ENCODE results near the gene RAB11FIP3. TPM values are rescaled to one million over a fixed set of nuclear protein-coding genes. Genes with fewer than 3 reads are reported as not detected.
A peak's percentile ranks its signal among the peaks of the same experiment; 100 is the strongest.

RAB11FIP3 gene
- total RNA-seq, 1 experiment from 2014 or later, result 37.1 TPM

GRCh38 chr16:502179-502943 is 76.9 kb downstream of the RAB11FIP3 start:
- H3K23me2 ChIP-seq (ENCODE audit: insufficient read length, low read depth, low read length, poor library complexity, severe bottlenecking), result no peaks in the 10 kb centered on the region
- no peak overlapping the region for H3T11ph ChIP-seq (ENCODE audit: low read length)
- no peaks in the 10 kb centered on the region; the same call in 1 of the 2 replicates for H3K27me3 Mint-ChIP-seq (ENCODE audit: low read depth)
- H3K4me2 ChIP-seq (ENCODE audit: insufficient read depth, insufficient read length, low read length), result no peak overlapping the region
- H4K8ac ChIP-seq (replicated peaks; ENCODE audit: insufficient read length, low read depth, low read length), result no peak overlapping the region
- H3K14ac ChIP-seq (ENCODE audit: insufficient read depth, low read length), result no peak overlapping the region
- H3K79me2 ChIP-seq (ENCODE audit: insufficient read depth, low read length), result no peaks in the 10 kb centered on the region
- H3K9ac ChIP-seq (ENCODE audit: extremely low read depth, insufficient read length, low read length), result no peak overlapping the region
- H3K4me1 Mint-ChIP-seq, result peaks cover 7 to 9% of the 10 kb centered on the region in 2 experiments
- H3K4ac ChIP-seq (ENCODE audit: low read depth, low read length), result no peak overlapping the region
- no peak for DNase-seq
- no peak overlapping the region for H3K56ac ChIP-seq (ENCODE audit: insufficient read length, low read depth, low read length)
- no peaks in the 10 kb centered on the region for H3K27me3 ChIP-seq (ENCODE audit: insufficient read depth, low read length)
- no peak for TF ChIP-seq CTCF (conservative IDR thresholded peaks at IDR 0.05)
- H4K91ac ChIP-seq (ENCODE audit: insufficient read length, low read depth, low read length), result no peak overlapping the region
- H3K79me1 ChIP-seq (ENCODE audit: insufficient read depth, low read depth, low read length, poor library complexity, severe bottlenecking), result no peaks in the 10 kb centered on the region
- no peaks in the 10 kb centered on the region for H4K20me1 ChIP-seq (ENCODE audit: control insufficient read depth, insufficient read depth, insufficient read length)
- H2AFZ ChIP-seq (ENCODE audit: low read length), result no peak overlapping the region
- no peak overlapping the region for H2BK120ac ChIP-seq (ENCODE audit: low read depth, low read length, poor library complexity, severe bottlenecking)
- no peak overlapping the region for H3K23ac ChIP-seq (ENCODE audit: insufficient read length, low read depth, low read length)
- H2BK12ac ChIP-seq (ENCODE audit: insufficient read length, low read depth, low read length), result no peak overlapping the region
- H2AK5ac ChIP-seq (ENCODE audit: insufficient read length, low read length), result no peak overlapping the region
- H3K9me3 Mint-ChIP-seq, result no peaks in the 10 kb centered on the region
- H4K5ac ChIP-seq (ENCODE audit: insufficient read length, low read depth, low read length), result no peak overlapping the region
- H3K36me3 Mint-ChIP-seq (ENCODE audit: insufficient read depth in 1 of 3, low read depth in 3 of 3), result peaks cover 2 to 19% (median 13%) of the 10 kb centered on the region in 3 experiments; a peak in 6 of 7 replicates
- H3K4me1 ChIP-seq (ENCODE audit: insufficient read depth, low read length), result no peaks in the 10 kb centered on the region
- peak overlapping the region in 2 of 3 experiments; percentile 45 to 57; a peak in 2 of 7 replicates for H3K27ac Mint-ChIP-seq
- no peak overlapping the region for H3K4me3 Mint-ChIP-seq
- H2BK5ac ChIP-seq (ENCODE audit: insufficient read length, low read length), result no peak overlapping the region
- no CpG with 5 or more reads among the region's 22 CpGs for WGBS (ENCODE audit: extremely low coverage, insufficient read length, low lambda C conversion rate)
- H3K27ac ChIP-seq (ENCODE audit: insufficient read length, low read depth, low read length), result no peak overlapping the region
- no peaks in the 10 kb centered on the region for H3K9me3 ChIP-seq (ENCODE audit: control insufficient read depth, low read depth, low read length)
- H2BK15ac ChIP-seq (ENCODE audit: low read depth, low read length), result no peak overlapping the region
- no peak overlapping the region for H3K18ac ChIP-seq (ENCODE audit: insufficient read length, low read depth, low read length)
- H2BK20ac ChIP-seq (ENCODE audit: low read depth, low read length, poor library complexity, severe bottlenecking), result no peak overlapping the region
